ENCODE results near the gene DUSP16.

- TF ChIP-seq CTCF (IDR thresholded peaks at IDR 0.05) (no peak), POLR2A (IDR thresholded peaks at IDR 0.05) (no peak)
Measured at GRCh38 chr12:12539028-12539810, 23.4 kb downstream of the DUSP16 start.
